ENCODE measurements around the gene PEA15. TPM values are rescaled to one million over a fixed set of nuclear protein-coding genes. Genes with fewer than 3 reads are reported as not detected.

Gene PEA15
- total RNA-seq, 1 experiment from 2014 or later = 94.3 TPM

GRCh38 chr1:160264795-160265307, 59.7 kb downstream of the PEA15 start:
- TF ChIP-seq REST (IDR thresholded peaks at IDR 0.05; ENCODE audit: insufficient read depth in 1 of 2, low read depth in 2 of 2, low read length in 1 of 2) (no peak), SIN3A (IDR thresholded peaks at IDR 0.05; ENCODE audit: borderline replicate concordance, insufficient read depth, low read depth, low read length) (no peak), CTCF (IDR thresholded peaks at IDR 0.05) (no peak), TCF7L2 (IDR thresholded peaks at IDR 0.05; ENCODE audit: low read depth, low read length) (no peak), POLR2AphosphoS5 (IDR thresholded peaks at IDR 0.05; ENCODE audit: low read depth, low read length) (no peak)
- Histone ChIP-seq H3K9me3 (ENCODE audit: control insufficient read depth, insufficient read depth, low read depth, low read length) (no peaks in the 10 kb centered on the region), H3K4me3 (ENCODE audit: low read depth in 2 of 2, low read length in 2 of 2) (no peak overlapping the region), H3K36me3 (ENCODE audit: control insufficient read depth, insufficient read depth, low read length) (no peaks in the 10 kb centered on the region; the same call in 1 of the 2 replicates), H3K4me1 (ENCODE audit: control insufficient read depth, insufficient read depth, low read length) (peaks cover 19% of the 10 kb centered on the region), H3K27ac (ENCODE audit: low read length) (no peak overlapping the region), H3K27me3 (ENCODE audit: control insufficient read depth, insufficient read depth, low read length) (no peaks in the 10 kb centered on the region)
- DNase-seq (ENCODE audit: low read depth, low spot score) (no peak), ATAC-seq (no peak)
- in situ Hi-C loops (cut with HindIII; ENCODE audit: low pct_unique_long_range_greater_than_20kb, low sequenced_read_pairs) = no loop called here
- intact Hi-C loops (cut with micrococcal nuclease; ENCODE audit: unreplicated experiment) = no loop called here
- CTCF ChIA-PET = no interaction called here
- POLR2A ChIA-PET = no interaction called here
- no TSS peak for BruUV-seq (replicated peaks)

Other genes starting within 250 kb of the PEA15 start
- 4.4 TPM for gene PIGM, start 173.4 kb upstream of the PEA15 start, total RNA-seq (2021; ENCODE audit: unreplicated experiment)
- gene KCNJ10, start 135.2 kb upstream of the PEA15 start, total RNA-seq (2021; ENCODE audit: unreplicated experiment) = 0.08 TPM
- gene KCNJ9, start 123.8 kb upstream of the PEA15 start, total RNA-seq (2021; ENCODE audit: unreplicated experiment) = not detected
- 18.8 TPM for gene IGSF8, start 106.8 kb upstream of the PEA15 start, total RNA-seq (2021; ENCODE audit: unreplicated experiment)
- 0.15 TPM for gene ATP1A2, start 89.6 kb upstream of the PEA15 start, total RNA-seq (2021; ENCODE audit: unreplicated experiment)
- not detected for gene ATP1A4, start 53.8 kb upstream of the PEA15 start, total RNA-seq (2021; ENCODE audit: unreplicated experiment)
- not detected for gene CASQ1, start 14.8 kb upstream of the PEA15 start, total RNA-seq (2021; ENCODE audit: unreplicated experiment)
- 127 TPM for gene DCAF8, start 57.2 kb downstream of the PEA15 start, total RNA-seq (2021; ENCODE audit: unreplicated experiment)
- 55.1 TPM for gene PEX19, start 79.7 kb downstream of the PEA15 start, total RNA-seq (2021; ENCODE audit: unreplicated experiment)
- gene COPA, start 137.9 kb downstream of the PEA15 start, total RNA-seq (2021; ENCODE audit: unreplicated experiment) = 118 TPM
- 93.7 TPM for gene NCSTN, start 138.0 kb downstream of the PEA15 start, total RNA-seq (2021; ENCODE audit: unreplicated experiment)
- 0.18 TPM for gene NHLH1, start 161.7 kb downstream of the PEA15 start, total RNA-seq (2021; ENCODE audit: unreplicated experiment)
- 0.10 TPM for gene VANGL2, start 195.2 kb downstream of the PEA15 start, total RNA-seq (2021; ENCODE audit: unreplicated experiment)